ENCODE measurements around the gene GAS7.

The GAS7 gene

GRCh38 chr17:9874722-9875121, 323.7 kb downstream of the GAS7 start:
- no peak for FAIRE-seq

DNA sequence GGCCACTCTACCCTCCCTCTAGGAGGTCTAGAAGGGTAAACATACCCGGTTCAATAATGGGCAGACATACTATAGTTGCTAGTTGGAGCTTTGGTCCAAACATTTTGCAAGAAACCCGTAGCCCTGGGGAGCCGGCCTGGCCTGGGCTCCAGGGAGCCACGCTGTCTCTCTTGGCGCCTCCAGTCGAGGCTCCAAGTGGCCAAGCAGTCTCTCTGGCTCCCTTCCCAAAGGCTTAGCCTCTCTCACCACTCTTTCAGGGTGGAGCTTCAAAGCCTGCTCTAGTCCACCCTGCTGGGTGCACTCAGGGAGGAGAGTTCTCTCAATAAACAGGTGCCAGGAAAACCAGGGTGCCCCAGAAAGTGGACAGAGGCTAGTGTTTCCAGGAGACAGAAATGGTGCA, 325.6 kb downstream of the GAS7 start:
- no peak for FAIRE-seq

- no peak for FAIRE-seq
Measured at GRCh38 chr17:9868552-9868951, 329.9 kb downstream of the GAS7 start.

DNA sequence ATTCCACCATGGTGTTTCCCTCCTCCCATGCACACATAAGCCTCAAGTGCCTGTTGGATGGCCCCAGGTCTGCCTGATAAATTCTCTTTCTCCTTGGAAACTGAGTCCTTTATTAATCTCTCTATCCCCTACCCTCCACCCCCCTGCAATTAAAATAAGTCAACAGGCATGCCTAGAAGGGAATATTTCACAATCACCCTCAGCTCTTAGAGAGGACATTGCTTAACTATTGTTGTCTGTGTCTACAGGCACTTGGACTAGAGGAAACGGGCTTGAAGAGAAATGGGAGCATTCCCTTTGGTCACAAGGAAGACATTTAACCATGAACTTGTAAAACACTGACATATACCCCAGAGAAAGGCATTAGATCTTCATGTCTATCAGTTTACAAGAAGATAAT, 332.8 kb downstream of the GAS7 start:
- FAIRE-seq = no peak

DNA sequence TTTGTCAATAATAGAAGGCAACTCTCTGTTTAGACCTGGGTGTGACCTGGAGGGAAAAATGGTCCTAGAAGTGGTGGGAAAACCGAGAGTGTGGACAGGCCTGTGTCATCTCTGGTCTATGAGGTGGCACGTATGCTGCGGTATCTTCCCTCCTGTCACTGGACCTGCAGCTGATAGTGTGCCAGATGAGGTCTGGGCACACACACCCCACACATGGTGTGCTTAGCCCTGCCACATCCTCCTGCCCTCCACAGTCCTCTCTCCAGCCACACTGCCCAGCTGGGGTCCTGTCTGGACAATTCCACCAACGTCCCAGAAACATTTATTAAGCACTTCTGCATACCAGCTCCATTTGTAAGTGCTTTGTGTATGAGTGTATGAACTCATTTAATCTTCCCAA, 335.5 kb downstream of the GAS7 start:
- no peak for FAIRE-seq

GRCh38 chr17:9862220-9862619, 336.2 kb downstream of the GAS7 start:
- FAIRE-seq = no peak

GRCh38 chr17:9860851-9861250, 337.6 kb downstream of the GAS7 start:
- FAIRE-seq = no peak

Measured in islet of Langerhans (tissue), 1 donor.